Body of pancreas (tissue), 4 donors: ENCODE data around the gene PNPLA3. TPM values are rescaled to one million over a fixed set of nuclear protein-coding genes. Genes with fewer than 3 reads are reported as not detected.

Experiments used
- ATAC-seq: fragments of 150-250 bp; one replicate; pipeline ENCODE4 v1.9.1; 2016
- DNase-seq, 4 donors: peaks; one replicate each; pipeline ENCODE4 v3.0.0-alpha.2; 2019
- H3K27ac ChIP-seq, 4 donors: fragments of 200-600 bp; sonication (generic); 1 replicate in 3 of 4; 2 replicates in 1 of 4; pipeline versions ENCODE4 v1.5.1 to v1.6.1; 2016 to 2019; ENCODE audit warnings: mild to moderate bottlenecking in 1 of 4, mixed read lengths in 1 of 4, moderate library complexity in 1 of 4
- H3K27me3 ChIP-seq, 2 donors: fragments of 200-600 bp; sonication (generic); one replicate each; pipeline ENCODE4 v1.6.0; 2016; ENCODE audit warnings: mild to moderate bottlenecking in 1 of 2
- H3K36me3 ChIP-seq, 2 donors: fragments of 200-600 bp; sonication (generic); replicated peaks in 1 of 2; 2 replicates each; pipeline ENCODE4 v1.5.1; 2016; ENCODE audit warnings: low read depth in 2 of 2; ENCODE audit not compliant: insufficient read depth in 1 of 2
- H3K4me1 ChIP-seq: fragments of 200-600 bp; sonication (generic); one replicate; pipeline ENCODE4 v1.6.0; 2016
- H3K4me3 ChIP-seq, 2 donors: fragments of 200-600 bp; sonication (generic); 1 replicate in 1 of 2; 2 replicates in 1 of 2; pipeline ENCODE4 v1.5.1; 2016 to 2019
- H3K9me3 ChIP-seq, 3 donors: fragments of 200-600 bp; sonication (generic); 1 replicate in 2 of 3; 2 replicates in 1 of 3; pipeline ENCODE4 v1.5.1; 2016
- POLR2A ChIP-seq, 3 donors: fragments of 450-650 bp; IDR thresholded peaks; one replicate each; pipeline ENCODE4 v1.6.1; 2016; ENCODE audit warnings: antibody characterized with exemption in 3 of 3, mild to moderate bottlenecking in 2 of 3
- WGBS, 2 donors: methylation state at CpG; one replicate each; pipeline ENCODE4 v1.1.5; 2017; 5-methylcytosine and 5-hydroxymethylcytosine counted together
- intact Hi-C: fragments of 100-400 bp; cut with DNase I; formaldehyde crosslinking; loops from one replicate; pipeline ENCODE4 v1.15.1; 2023
- total RNA-seq, 2 donors: library from RNA; depleted of rRNA; stranded (reverse); fragments of >200 nt; gene quantifications; one replicate each; pipeline ENCODE4 v1.1.0, GENCODE V29; 2016
- TF ChIP-seq, protein P1 (sequence below), 7 experiments: fragments of 450-650 bp in 4 of 7; fragments of 200-600 bp in 3 of 7; sonication (generic) in 3 of 7; IDR thresholded peaks; one replicate each; pipeline ENCODE4 v1.5.1; 2016 to 2019; ENCODE audit warnings: antibody characterized with exemption in 7 of 7

Gene PNPLA3
- total RNA-seq, 2 donors from 2014 or later = 0.66 to 0.78 TPM

DNA sequence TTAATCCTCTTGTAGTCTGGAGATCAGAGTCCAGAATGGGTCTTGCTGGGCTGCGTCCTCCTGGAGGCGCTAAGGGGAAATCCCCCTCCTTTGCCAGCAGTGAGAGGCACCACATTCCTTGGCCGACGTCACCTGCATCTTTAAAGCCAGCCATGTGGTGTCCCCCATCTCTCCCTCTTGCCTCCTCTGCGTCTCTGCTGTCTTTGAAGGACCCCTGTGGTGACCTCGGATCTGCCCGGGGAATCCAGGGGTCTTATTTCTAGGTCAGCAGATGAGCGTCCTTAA, 73.3 kb downstream of the PNPLA3 start:
- Histone ChIP-seq H3K36me3 (peaks cover 0 to 13% of the 10 kb centered on the region in 2 donors), H3K9me3 (no peaks in the 10 kb centered on the region), H3K27ac (no peak overlapping the region), H3K4me1 (no peaks in the 10 kb centered on the region), H3K27me3 (no peaks in the 10 kb centered on the region), H3K4me3 (no peak overlapping the region)
- 89 to 95% methylated on average over 8 of the region's 8 CpGs for WGBS, 2 donors
- ATAC-seq (no peak), DNase-seq (no peak)
- TF ChIP-seq, protein P1, sequence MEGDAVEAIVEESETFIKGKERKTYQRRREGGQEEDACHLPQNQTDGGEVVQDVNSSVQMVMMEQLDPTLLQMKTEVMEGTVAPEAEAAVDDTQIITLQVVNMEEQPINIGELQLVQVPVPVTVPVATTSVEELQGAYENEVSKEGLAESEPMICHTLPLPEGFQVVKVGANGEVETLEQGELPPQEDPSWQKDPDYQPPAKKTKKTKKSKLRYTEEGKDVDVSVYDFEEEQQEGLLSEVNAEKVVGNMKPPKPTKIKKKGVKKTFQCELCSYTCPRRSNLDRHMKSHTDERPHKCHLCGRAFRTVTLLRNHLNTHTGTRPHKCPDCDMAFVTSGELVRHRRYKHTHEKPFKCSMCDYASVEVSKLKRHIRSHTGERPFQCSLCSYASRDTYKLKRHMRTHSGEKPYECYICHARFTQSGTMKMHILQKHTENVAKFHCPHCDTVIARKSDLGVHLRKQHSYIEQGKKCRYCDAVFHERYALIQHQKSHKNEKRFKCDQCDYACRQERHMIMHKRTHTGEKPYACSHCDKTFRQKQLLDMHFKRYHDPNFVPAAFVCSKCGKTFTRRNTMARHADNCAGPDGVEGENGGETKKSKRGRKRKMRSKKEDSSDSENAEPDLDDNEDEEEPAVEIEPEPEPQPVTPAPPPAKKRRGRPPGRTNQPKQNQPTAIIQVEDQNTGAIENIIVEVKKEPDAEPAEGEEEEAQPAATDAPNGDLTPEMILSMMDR (IDR thresholded peaks at IDR 0.05) = no peak
- no peak for TF ChIP-seq POLR2A (IDR thresholded peaks at IDR 0.05)
- intact Hi-C loops = no loop called here

Other genes with a start within 250 kb of the PNPLA3 start
- gene EFCAB6, start 111.5 kb upstream of the PNPLA3 start, total RNA-seq = 1 to 10 TPM; 4.0 to 4.4 TPM
- gene SULT4A1, start 61.3 kb upstream of the PNPLA3 start, total RNA-seq = under 1 TPM in 1 of 2 donors, not detected in 1; 0.26 TPM
- not detected for gene PNPLA5, start 31.8 kb upstream of the PNPLA3 start, total RNA-seq
- 10 to 100 TPM; 10.2 to 20.2 TPM for gene SAMM50, start 31.6 kb downstream of the PNPLA3 start, total RNA-seq
- 1 to 10 TPM; 7.3 to 9.2 TPM for gene PARVB, start 100.5 kb downstream of the PNPLA3 start, total RNA-seq